HL-60/S4 (cell line): Measurements from ENCODE around the gene PLEKHA5.
"Not testable (repeated sequence)": the region's sequence is repeated elsewhere in the genome, so short reads cannot be mapped to it uniquely, and the experiment has no call there.

Source experiments
- in situ Hi-C: fragments of 300-500 bp; cut with MboI; formaldehyde crosslinking; loops from 2 replicates; pipeline ENCODE4 v1.14.3; 2022; ENCODE audit warnings: low sequenced_read_pairs

Gene PLEKHA5

GRCh38 chr12:19398376-19399363 lies 269.1 kb downstream of the PLEKHA5 start:
- in situ Hi-C loops = no loop called here

GRCh38 chr12:19400649-19401285 lies 271.2 kb downstream of the PLEKHA5 start:
- in situ Hi-C loops = not testable (repeated sequence)

- in situ Hi-C loops = no loop called here
These were observed 272.7 kb downstream of the PLEKHA5 start for GRCh38 chr12:19402211-19402610.

- in situ Hi-C loops = no loop called here
These were observed 273.4 kb downstream of the PLEKHA5 start for GRCh38 chr12:19402743-19403431.

- in situ Hi-C loops = no loop called here
These were observed 274.8 kb downstream of the PLEKHA5 start for GRCh38 chr12:19404242-19404880.

GRCh38 chr12:19409376-19409775 lies 279.8 kb downstream of the PLEKHA5 start:
- in situ Hi-C loops = no loop called here

- in situ Hi-C loops = no loop called here
These were observed 280.7 kb downstream of the PLEKHA5 start for GRCh38 chr12:19410211-19410610.

- in situ Hi-C loops = no loop called here
These were observed 281.2 kb downstream of the PLEKHA5 start for GRCh38 chr12:19410629-19411185.

- in situ Hi-C loops = no loop called here
These were observed 282.0 kb downstream of the PLEKHA5 start for GRCh38 chr12:19411234-19412204.

- in situ Hi-C loops = no loop called here
These were observed 283.3 kb downstream of the PLEKHA5 start for GRCh38 chr12:19412844-19413243.

GRCh38 chr12:19413582-19413981 lies 284.0 kb downstream of the PLEKHA5 start:
- in situ Hi-C loops = not testable (repeated sequence)

GRCh38 chr12:19415563-19415962 lies 286.0 kb downstream of the PLEKHA5 start:
- in situ Hi-C loops = no loop called here

GRCh38 chr12:19419086-19419485 lies 289.6 kb downstream of the PLEKHA5 start:
- in situ Hi-C loops = no loop called here

GRCh38 chr12:19421503-19422282 lies 292.2 kb downstream of the PLEKHA5 start:
- in situ Hi-C loops = no loop called here

GRCh38 chr12:19423166-19423930 lies 293.8 kb downstream of the PLEKHA5 start:
- in situ Hi-C loops = no loop called here
